Measurements from ENCODE around the gene GALNT8.

DNA sequence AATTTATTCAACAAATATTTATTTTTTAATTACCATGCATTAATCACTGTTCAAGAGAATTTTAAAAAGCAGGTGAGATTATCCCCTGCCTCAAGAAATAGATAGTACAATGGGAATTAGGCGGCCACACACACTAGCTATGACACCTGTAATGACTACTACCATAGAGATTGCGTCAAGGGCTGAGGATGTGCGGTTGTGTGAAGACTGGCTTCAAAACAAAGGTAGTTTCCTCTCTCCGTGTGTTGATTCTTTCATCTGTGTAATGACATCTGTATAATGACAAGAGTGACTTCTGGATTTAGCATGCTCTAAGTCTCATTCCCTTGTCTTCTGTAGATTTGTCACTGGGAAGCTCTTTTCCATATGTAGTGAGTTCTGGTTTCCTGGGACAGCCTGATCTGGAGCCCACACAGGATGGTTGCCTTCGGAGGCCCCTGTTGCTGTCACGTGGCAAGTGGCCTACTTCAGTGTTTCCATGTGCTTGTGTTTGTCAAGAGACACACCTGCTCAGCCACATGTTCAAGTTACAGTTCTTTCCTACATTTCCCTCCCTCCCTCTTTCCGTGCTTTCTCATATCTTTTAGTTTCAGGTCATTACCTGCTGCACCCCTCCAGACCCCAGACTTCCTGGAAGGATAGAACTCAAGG lies 64.3 kb downstream of the GALNT8 start:
- TF ChIP-seq, protein P1, sequence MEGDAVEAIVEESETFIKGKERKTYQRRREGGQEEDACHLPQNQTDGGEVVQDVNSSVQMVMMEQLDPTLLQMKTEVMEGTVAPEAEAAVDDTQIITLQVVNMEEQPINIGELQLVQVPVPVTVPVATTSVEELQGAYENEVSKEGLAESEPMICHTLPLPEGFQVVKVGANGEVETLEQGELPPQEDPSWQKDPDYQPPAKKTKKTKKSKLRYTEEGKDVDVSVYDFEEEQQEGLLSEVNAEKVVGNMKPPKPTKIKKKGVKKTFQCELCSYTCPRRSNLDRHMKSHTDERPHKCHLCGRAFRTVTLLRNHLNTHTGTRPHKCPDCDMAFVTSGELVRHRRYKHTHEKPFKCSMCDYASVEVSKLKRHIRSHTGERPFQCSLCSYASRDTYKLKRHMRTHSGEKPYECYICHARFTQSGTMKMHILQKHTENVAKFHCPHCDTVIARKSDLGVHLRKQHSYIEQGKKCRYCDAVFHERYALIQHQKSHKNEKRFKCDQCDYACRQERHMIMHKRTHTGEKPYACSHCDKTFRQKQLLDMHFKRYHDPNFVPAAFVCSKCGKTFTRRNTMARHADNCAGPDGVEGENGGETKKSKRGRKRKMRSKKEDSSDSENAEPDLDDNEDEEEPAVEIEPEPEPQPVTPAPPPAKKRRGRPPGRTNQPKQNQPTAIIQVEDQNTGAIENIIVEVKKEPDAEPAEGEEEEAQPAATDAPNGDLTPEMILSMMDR (IDR thresholded peaks at IDR 0.05; ENCODE audit: borderline replicate concordance, extremely low read depth, low read length, poor library complexity, severe bottlenecking), result no peak
- no peak for TF ChIP-seq EZH2 (IDR thresholded peaks at IDR 0.05; ENCODE audit: borderline replicate concordance, low read depth, low read length, severe bottlenecking)

Measured in DND-41 (cell line).